ENCODE measurements around the gene FGF14. TPM values are rescaled to one million over a fixed set of nuclear protein-coding genes. Genes with fewer than 3 reads are reported as not detected.

FGF14 gene
- total and polyA plus RNA-seq, 2 donors (not counting 3 experiments of a cell fraction or from before 2014, with no cell fraction given) = not detected

- BruUV-seq (replicated peaks) = no TSS peak
- H3K27me3 ChIP-seq (ENCODE audit: control insufficient read depth in 2 of 2, insufficient read depth in 2 of 2, low read length in 2 of 2) = no peaks in the 10 kb centered on the region
- dilution Hi-C loops (cut with MboI; ENCODE audit: extremely low pct_ligation_motif_present, low sequenced_read_pairs) = no loop called here
- no peak overlapping the region for H3K4me2 ChIP-seq (ENCODE audit: insufficient read depth, low read length)
- no peak overlapping the region for H3K4me3 ChIP-seq (replicated peaks in 1 of 3; ENCODE audit: insufficient read depth in 1 of 3, low read depth in 1 of 3, low read length in 3 of 3)
- H3K9me3 ChIP-seq (replicated peaks; ENCODE audit: control insufficient read depth, insufficient read depth, low read length) = no peaks in the 10 kb centered on the region
- no peak overlapping the region for H2AFZ ChIP-seq (ENCODE audit: low read depth, low read length)
- DNase-seq (ENCODE audit: low read depth, low spot score) = no peak
- no peaks in the 10 kb centered on the region for H3K79me2 ChIP-seq (ENCODE audit: control insufficient read depth, insufficient read depth, low read length)
- H3K4me1 ChIP-seq (ENCODE audit: control insufficient read depth, extremely low read depth, insufficient read depth, low read length) = no peaks in the 10 kb centered on the region
- no peaks in the 10 kb centered on the region for H3K9me1 ChIP-seq (replicated peaks; ENCODE audit: control insufficient read depth, extremely low read depth, insufficient read depth, low read length)
- ChIA-PET POLR2A (no interaction called here), CTCF (interaction anchor here (0.7 kb wide), 1 partner anchor 164 kb away, joined by 3 read pairs; no protein-coding TSS in a partner anchor)
- FAIRE-seq = no peak
- intact Hi-C loops (cut with micrococcal nuclease) = no loop called here
- no peak overlapping the region for H3K27ac ChIP-seq (ENCODE audit: insufficient read depth, low read depth, low read length)
- H4K20me1 ChIP-seq (replicated peaks; ENCODE audit: control insufficient read depth, extremely low read depth, insufficient read depth, low read length) = no peaks in the 10 kb centered on the region
- TF ChIP-seq FOS (IDR thresholded peaks at IDR 0.05; ENCODE audit: borderline replicate concordance, insufficient read depth, low read length) = no peak
- TF ChIP-seq EZH2 (IDR thresholded peaks at IDR 0.05; ENCODE audit: borderline replicate concordance, low read depth, low read length, severe bottlenecking) = no peak
- no peak for TF ChIP-seq JUN (IDR thresholded peaks at IDR 0.05; ENCODE audit: borderline replicate concordance, insufficient read depth, insufficient read length, low read depth)
- TF ChIP-seq POLR2A (IDR thresholded peaks at IDR 0.05; ENCODE audit: low read depth, low read length) = no peak
- TF ChIP-seq POLR2AphosphoS5 (IDR thresholded peaks at IDR 0.05; ENCODE audit: insufficient read depth, low read depth, low read length) = no peak
- no peak for TF ChIP-seq MAX (IDR thresholded peaks at IDR 0.05; ENCODE audit: insufficient read depth, insufficient read length)
- TF ChIP-seq CTCF (IDR thresholded peaks at IDR 0.05; ENCODE audit: extremely low read depth in 1 of 2, insufficient read depth in 1 of 2, low read depth in 1 of 2, low read length in 2 of 2) = no peak
- TF ChIP-seq GATA2 (IDR thresholded peaks at IDR 0.05; ENCODE audit: insufficient read depth, insufficient read length, low read depth, low read length) = no peak
- no peak for TF ChIP-seq MYC (IDR thresholded peaks at IDR 0.05; ENCODE audit: low read depth, low read length)
- H3K9ac ChIP-seq (replicated peaks; ENCODE audit: extremely low read depth, insufficient read depth, low read length) = no peak overlapping the region
- no peaks in the 10 kb centered on the region for H3K36me3 ChIP-seq (ENCODE audit: control insufficient read depth in 2 of 2, extremely low read depth in 1 of 2, insufficient read depth in 2 of 2, low read length in 2 of 2)
Measured at GRCh38 chr13:101977475-101977874, 424.4 kb downstream of the FGF14 start.
